ENCODE measurements around the gene DCLK2. TPM values are rescaled to one million over a fixed set of nuclear protein-coding genes. Genes with fewer than 3 reads are reported as not detected.

The DCLK2 gene
- total RNA-seq, 6 donors from 2014 or later, result 2.1 to 16.8 (median 3.3) TPM

GRCh38 chr4:150067859-150068258 is 10.4 kb upstream of the DCLK2 start:
- Histone ChIP-seq H3K9me3 (no peaks in the 10 kb centered on the region), H3K36me3 (no peaks in the 10 kb centered on the region), H3K4me3 (no peak overlapping the region), H3K27me3 (no peaks in the 10 kb centered on the region), H3K27ac (no peak overlapping the region), H3K4me1 (peaks cover 0 to 3% (median 0%) of the 10 kb centered on the region in 4 donors)
- ATAC-seq (ENCODE audit: low FRiP score in 2 of 2), result no peak
- TF ChIP-seq POLR2AphosphoS5 (IDR thresholded peaks at IDR 0.05) (no peak), POLR2A (IDR thresholded peaks at IDR 0.05) (no peak), EP300 (IDR thresholded peaks at IDR 0.05) (no peak)
- TF ChIP-seq, protein P1, sequence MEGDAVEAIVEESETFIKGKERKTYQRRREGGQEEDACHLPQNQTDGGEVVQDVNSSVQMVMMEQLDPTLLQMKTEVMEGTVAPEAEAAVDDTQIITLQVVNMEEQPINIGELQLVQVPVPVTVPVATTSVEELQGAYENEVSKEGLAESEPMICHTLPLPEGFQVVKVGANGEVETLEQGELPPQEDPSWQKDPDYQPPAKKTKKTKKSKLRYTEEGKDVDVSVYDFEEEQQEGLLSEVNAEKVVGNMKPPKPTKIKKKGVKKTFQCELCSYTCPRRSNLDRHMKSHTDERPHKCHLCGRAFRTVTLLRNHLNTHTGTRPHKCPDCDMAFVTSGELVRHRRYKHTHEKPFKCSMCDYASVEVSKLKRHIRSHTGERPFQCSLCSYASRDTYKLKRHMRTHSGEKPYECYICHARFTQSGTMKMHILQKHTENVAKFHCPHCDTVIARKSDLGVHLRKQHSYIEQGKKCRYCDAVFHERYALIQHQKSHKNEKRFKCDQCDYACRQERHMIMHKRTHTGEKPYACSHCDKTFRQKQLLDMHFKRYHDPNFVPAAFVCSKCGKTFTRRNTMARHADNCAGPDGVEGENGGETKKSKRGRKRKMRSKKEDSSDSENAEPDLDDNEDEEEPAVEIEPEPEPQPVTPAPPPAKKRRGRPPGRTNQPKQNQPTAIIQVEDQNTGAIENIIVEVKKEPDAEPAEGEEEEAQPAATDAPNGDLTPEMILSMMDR (IDR thresholded peaks at IDR 0.05), result no peak
- no peak for DNase-seq
- WGBS, 2 donors, result 80 to 81% methylated on average over 3 of the region's 3 CpGs

DNA sequence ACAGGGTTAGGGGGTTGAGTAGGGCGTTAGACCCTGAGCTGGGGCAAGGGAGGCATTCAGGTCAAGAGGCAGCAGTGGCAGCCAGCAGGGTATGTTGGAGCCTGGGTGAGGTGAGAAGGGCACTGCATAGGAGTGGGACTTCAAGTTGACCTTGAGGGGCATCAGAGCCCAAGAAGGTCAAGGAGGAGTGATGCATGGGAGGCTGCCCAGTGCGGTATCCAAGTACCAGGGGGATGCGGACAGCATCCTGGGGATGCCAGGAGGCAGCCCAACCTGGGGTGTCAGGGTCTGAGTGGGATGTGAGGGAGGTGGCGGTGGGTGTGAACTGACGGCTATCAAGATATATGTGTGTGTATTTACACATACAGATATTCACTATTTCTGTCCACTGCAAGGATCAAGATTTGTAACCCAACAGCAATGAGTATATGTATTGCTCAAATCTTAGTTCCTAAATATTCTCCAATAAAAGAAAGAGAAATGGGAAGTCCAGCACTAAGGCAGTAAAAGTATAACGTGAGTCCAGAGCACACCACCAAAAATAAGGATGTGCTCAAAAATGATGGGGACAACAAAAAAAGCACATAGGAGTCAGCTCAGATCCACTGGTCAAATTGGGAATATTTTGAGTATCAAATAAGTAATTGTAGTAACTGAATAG is 9.8 kb upstream of the DCLK2 start:
- Histone ChIP-seq H3K4me1 (peaks cover 0 to 5% (median 0%) of the 10 kb centered on the region in 4 donors), H3K27ac (no peak overlapping the region), H3K9me3 (no peaks in the 10 kb centered on the region), H3K27me3 (no peaks in the 10 kb centered on the region), H3K36me3 (no peaks in the 10 kb centered on the region), H3K4me3 (no peak overlapping the region)
- TF ChIP-seq, protein P1 (IDR thresholded peaks at IDR 0.05), result no peak
- TF ChIP-seq POLR2AphosphoS5 (IDR thresholded peaks at IDR 0.05), result no peak
- no peak for TF ChIP-seq EP300 (IDR thresholded peaks at IDR 0.05)
- TF ChIP-seq POLR2A (IDR thresholded peaks at IDR 0.05), result no peak
- DNase-seq (peak in 1 of 2 donors; percentile 6), ATAC-seq (ENCODE audit: low FRiP score in 2 of 2) (no peak)
- 91 to 94% methylated on average over 6 of the region's 6 CpGs for WGBS, 2 donors

- no peaks in the 10 kb centered on the region for H3K36me3 ChIP-seq
- H3K27ac ChIP-seq, result no peak overlapping the region
- TF ChIP-seq POLR2A (IDR thresholded peaks at IDR 0.05) (no peak), EP300 (IDR thresholded peaks at IDR 0.05) (no peak), POLR2AphosphoS5 (IDR thresholded peaks at IDR 0.05) (no peak)
- TF ChIP-seq, protein P1 (IDR thresholded peaks at IDR 0.05), result no peak
- ATAC-seq (ENCODE audit: low FRiP score in 2 of 2), result no peak
- no peak for DNase-seq
- H3K4me1 ChIP-seq, result peaks cover 0 to 3% (median 0%) of the 10 kb centered on the region in 4 donors
- no peak overlapping the region for H3K4me3 ChIP-seq
- no peaks in the 10 kb centered on the region for H3K9me3 ChIP-seq
- 40 to 94% methylated on average over 1 of the region's 1 CpG for WGBS, 2 donors
- no peaks in the 10 kb centered on the region for H3K27me3 ChIP-seq
Measured at GRCh38 chr4:150069353-150069752, 8.9 kb upstream of the DCLK2 start.

GRCh38 chr4:150070464-150071170 is 7.6 kb upstream of the DCLK2 start:
- Histone ChIP-seq H3K4me1 (peaks cover 0 to 3% (median 0%) of the 10 kb centered on the region in 4 donors), H3K4me3 (no peak overlapping the region), H3K9me3 (no peaks in the 10 kb centered on the region), H3K27ac (no peak overlapping the region), H3K36me3 (no peaks in the 10 kb centered on the region), H3K27me3 (no peaks in the 10 kb centered on the region)
- ATAC-seq (ENCODE audit: low FRiP score in 2 of 2) (no peak), DNase-seq (no peak)
- 81 to 88% methylated on average over 4 of the region's 4 CpGs for WGBS, 2 donors
- TF ChIP-seq EP300 (IDR thresholded peaks at IDR 0.05) (no peak), POLR2A (IDR thresholded peaks at IDR 0.05) (no peak), POLR2AphosphoS5 (IDR thresholded peaks at IDR 0.05) (no peak)
- TF ChIP-seq, protein P1 (IDR thresholded peaks at IDR 0.05), result no peak

Measured in upper lobe of left lung (tissue), 6 donors.